ENCODE measurements around the gene ADAP1.
"Not testable (repeated sequence)": the region's sequence is repeated elsewhere in the genome, so short reads cannot be mapped to it uniquely, and the experiment has no call there.

Gene ADAP1

DNA sequence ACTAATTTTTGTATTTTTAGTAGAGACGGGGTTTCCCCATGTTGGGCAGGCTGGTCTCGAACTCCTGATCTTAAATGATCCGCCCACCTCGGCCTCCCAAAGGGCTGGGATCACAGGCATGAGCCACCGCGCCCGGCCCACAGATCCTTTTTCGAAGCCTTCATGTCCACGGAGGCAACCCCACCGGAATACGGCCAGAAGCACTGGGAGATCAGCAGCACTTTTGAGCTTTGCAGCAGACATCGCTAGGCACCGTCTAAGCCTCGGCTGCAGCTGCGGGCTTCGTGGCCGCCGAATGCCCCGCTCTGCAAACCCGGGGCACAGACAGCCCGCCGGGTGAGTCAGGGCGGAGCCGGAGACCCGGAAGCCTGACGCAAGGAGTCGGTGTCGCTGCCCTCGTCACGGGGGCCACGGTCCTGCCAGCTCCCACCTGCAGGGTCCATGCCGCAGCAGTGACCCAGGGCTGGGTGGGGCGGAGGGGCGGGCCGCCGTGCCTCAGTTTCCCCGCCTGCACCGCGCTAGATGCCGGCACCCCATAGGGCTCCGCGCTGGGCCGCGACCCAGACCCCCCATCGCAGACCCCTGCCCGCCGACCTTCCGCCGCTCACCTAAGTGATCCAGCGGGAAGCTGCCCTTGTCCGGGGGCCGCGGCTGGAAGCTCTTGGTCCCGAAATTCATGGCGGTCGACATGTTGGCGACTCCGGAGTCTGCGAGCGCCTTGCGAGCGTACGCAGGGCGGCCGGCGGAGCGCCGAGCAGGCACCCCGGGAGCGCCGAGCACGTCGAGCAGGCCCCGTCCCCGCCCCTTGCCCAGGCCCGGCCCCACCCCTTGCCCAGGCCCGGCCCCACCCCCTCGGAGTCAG, 20.6 kb upstream of the ADAP1 start, which contains the start of gene COX19:
Gene COX19, minus strand, starts transcription at position 730 of the 862 bp plus-strand sequence. Its CDS starts 40 bp downstream, at position 690.
- peak; percentile 77 for DNase-seq (ENCODE audit: low spot score)

GRCh38 chr7:974172-974571, 19.7 kb upstream of the ADAP1 start:
- no peak for DNase-seq (ENCODE audit: low spot score)

- DNase-seq (ENCODE audit: low spot score) = no peak
These were observed 18.8 kb upstream of the ADAP1 start for GRCh38 chr7:973312-973711.

GRCh38 chr7:972676-973309, 18.3 kb upstream of the ADAP1 start:
- no peak for DNase-seq (ENCODE audit: low spot score)

DNA sequence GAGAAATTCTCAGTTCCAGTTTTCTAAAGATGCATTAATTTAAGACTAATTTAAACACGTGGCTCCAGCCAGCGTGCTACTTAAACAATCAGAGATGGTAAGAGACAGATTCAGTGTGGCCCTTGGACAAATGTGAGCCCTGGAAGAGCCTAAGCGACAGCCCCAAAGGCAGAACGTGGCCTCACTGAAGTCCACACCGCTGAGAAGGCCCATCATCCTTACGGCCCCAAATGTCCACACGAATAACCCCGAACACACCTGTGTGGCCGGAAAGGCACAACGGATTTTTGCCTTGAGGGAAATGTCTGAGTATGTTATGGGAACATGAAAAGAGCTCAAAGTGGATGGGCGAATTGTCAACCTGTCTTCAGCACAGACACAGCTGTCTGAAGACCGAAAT, 17.6 kb upstream of the ADAP1 start:
- DNase-seq (ENCODE audit: low spot score) = no peak

DNA sequence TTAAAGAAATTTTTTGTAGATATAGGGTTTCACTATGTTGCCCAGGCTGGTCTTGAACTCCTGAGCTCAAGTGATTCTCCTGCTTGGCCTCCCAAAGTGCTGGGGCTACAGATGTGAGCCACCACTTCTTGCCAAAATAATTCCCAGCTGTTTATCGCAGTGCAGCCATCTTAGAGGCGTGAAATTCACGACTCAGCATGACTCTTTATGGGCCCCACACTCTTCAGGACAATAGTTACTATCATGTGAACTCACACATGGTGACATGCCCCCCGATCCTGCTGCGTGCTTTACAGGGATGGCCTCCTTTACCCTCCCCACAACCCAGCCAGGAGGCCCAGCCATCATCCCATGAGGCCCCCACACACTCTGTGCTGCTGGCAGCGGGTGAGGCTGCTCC, 16.3 kb upstream of the ADAP1 start:
- no peak for DNase-seq (ENCODE audit: low spot score)

DNA sequence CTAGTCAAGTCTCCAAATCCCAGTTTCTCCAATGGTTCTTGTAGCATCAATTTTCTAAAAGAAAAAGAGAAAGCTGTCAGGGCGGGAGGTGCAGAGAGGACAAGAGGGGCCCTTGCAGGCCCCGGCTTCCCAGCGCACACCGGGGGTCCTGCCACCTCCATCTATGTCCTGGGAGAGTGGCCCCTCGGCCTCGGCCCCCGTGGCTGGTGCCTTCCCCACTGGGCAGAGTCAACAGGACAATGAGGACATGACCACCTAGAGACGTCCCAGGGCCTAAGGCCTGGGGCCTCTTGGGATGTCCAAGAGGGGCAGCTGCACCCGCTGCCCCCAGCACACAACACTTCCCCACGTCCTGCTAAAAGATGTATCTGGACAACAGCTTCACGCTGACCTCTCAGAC, 14.9 kb upstream of the ADAP1 start:
- DNase-seq (ENCODE audit: low spot score) = no peak

DNA sequence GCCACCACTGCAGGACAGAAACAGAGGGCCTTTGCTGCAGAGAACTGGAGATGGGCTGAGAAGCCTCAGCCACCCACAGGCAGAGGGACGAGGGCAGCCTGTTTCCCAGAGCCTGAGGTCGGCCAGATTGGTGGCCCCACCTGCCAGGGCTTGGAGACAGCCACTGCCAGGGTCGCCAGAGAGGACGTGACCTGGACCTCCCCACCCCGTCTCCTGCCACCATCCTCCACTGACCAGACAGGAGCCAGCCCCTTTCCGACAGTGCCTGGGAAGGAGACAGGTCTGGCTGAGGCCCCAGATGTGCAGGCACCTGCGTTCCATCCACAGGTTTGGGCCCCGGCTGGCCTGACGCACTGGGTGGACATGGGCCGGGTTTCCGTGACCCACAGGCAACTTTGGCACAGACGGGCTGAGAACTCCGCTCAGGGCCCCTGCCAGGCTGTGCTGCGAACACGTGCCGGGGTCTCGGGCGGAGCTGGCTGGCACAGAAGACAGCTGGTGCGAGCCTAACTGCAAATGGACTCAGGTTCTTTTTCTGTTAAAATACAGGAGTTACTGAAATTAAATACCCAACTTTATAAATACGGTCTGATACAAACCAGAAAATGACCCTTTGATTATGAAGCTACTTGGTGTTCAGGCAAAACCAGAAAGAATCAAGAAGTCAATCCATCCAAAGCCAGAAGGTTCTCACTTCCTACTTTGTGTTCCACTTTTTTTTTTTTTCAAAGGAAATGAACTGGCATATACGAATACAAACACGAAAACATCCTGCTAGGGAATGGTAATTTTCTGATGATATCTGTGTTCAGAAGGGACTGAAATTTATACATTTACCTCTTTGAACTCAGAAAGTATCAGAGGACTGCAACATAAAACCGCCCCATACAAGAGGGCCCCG, 14.0 kb upstream of the ADAP1 start:
- no peak for DNase-seq (ENCODE audit: low spot score)

DNA sequence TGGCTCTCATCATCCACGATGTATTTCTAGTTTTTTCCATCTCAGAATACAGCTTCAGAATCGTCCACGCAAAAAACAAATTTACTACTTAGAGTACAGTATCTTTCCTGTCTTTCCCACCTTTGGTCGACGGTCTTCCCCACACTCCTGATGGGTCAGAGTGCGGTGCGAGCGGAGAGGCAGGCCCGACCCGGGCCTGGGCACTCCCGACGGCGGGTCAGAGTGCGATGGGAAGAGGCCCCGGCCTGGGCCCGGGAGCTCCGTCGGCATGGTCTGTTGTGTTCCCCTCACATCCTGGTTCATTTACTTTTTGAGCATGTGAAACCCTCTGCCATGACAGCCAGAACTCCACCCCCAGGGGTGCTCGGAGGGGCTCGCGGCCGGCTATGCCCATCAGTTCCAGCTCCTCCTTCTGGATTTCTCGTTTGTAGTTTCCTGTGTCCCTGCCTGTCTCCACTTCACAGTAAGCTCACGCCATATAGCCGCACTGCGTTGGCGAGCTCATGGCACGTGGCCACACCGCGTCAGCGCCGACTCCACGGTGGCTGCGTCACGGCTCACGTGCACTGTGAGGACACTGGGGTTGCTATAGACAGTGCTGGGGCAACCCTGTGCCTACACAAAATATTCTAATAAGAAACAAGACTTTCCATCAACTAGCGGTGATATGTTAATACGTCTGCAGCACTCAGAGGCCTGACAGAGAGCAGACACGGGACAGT, 13.0 kb upstream of the ADAP1 start:
- no peak for DNase-seq (ENCODE audit: low spot score)

DNA sequence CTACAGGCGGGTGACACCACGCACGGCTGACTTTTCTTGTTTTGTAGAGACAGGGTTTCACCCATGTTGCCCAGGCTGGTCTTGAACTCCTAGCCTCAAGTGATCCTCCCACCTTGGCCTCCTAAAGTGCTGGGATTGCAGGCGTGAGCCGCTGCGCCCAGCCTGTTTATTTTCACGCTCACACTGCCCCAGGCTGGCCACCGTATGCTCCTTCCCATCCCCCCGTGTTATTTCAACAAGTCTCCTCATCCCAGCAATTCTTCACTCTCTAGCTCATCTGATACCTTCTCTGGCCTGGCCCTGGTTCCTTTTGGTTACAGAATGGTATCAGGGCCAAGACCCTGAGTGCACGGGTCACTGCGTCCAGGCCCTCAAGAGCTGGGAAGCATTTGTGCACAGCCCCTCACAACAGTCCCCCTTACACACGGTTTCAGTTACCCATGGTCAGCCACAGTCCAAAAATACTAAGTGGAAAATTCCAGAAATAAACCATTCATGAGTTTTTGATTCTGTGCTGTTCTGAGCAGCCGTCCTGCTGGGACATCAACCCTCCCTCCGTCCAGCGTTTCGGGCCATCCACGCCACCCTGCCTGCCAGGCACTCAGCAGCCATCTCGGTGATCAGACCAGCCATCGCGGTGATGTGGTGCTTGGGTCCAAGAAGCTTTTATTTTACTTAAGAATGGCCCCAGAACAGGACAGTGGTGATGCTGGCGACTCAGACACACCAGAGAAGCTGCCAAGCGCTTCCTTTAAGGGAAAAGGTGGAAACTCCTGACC, 12.0 kb upstream of the ADAP1 start:
- DNase-seq (ENCODE audit: low spot score) = no peak

DNA sequence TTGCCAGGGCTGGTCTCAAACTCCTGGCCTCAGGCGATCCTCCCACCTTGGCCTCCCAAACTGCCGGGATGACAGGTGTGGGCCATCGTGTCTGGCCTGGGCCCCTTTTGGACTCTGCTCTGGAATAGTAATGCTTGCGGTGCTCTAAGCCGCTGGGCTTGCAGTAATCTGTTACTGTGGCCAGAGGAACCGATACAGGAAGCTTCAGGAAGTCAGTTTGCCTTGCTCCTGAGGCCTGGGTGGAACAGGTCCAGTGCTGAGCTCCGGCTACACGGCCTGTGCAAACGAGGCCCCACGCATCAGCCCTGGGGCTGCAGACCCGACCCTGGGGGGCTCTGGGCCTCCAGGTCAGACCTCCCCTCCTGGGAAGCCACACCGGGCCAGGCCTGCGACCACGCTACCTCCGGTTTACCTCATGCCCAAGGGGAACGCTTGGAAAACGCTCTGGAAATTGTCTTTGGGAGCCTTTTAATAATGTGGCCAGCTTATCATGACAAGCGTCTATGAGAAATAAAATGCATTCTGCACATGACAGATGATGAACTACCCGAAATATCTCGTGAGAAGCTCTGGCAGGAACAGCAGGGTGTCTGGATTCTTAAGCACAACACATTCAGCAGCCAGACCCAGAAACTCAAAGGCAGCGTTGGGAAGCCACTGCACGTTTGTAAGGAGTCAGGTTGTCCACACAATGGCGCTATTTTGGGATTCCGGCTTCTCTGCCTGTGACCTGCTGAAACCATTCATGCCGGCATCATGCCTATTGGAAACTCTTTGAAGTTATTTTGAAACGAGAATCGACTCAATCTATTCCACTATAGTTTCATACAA, 10.1 kb upstream of the ADAP1 start:
- DNase-seq (ENCODE audit: low spot score) = peak; percentile 47

- no peak for DNase-seq (ENCODE audit: low spot score)
These were observed 9.0 kb upstream of the ADAP1 start for GRCh38 chr7:963236-964078.

DNA sequence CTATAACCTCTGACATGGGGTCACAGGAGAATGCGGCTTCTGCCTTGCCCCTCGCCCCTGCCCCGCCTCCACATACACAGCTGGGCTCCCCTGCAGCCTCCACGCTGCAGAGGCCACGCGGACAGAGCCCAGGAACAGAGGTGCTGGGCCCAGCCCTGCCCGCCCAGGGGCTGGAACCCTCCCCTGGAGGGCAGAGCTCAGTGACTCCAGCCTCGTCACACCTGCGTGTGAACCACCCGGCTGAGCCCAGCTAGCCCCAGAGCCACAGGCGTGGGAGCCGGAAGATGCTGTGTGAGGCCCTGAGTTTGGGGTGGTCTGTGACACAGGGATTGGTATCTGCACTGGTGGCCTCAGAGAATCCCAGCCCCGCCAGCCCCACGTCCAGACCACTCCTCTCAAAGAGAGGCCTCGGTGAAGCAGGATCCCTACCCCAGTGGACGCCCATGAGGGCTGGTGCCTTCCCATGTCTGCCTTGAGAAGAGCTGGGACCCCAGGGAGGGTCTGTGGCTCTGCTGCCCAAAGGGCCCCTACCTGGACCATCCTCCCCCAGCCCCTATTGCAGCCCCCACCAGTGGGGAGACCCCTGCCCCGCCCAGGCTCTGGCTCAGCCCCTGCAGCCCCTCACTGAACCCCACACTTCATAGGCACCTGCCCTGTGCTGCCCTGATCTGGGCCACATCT, 8.1 kb upstream of the ADAP1 start:
- no peak for DNase-seq (ENCODE audit: low spot score)

DNA sequence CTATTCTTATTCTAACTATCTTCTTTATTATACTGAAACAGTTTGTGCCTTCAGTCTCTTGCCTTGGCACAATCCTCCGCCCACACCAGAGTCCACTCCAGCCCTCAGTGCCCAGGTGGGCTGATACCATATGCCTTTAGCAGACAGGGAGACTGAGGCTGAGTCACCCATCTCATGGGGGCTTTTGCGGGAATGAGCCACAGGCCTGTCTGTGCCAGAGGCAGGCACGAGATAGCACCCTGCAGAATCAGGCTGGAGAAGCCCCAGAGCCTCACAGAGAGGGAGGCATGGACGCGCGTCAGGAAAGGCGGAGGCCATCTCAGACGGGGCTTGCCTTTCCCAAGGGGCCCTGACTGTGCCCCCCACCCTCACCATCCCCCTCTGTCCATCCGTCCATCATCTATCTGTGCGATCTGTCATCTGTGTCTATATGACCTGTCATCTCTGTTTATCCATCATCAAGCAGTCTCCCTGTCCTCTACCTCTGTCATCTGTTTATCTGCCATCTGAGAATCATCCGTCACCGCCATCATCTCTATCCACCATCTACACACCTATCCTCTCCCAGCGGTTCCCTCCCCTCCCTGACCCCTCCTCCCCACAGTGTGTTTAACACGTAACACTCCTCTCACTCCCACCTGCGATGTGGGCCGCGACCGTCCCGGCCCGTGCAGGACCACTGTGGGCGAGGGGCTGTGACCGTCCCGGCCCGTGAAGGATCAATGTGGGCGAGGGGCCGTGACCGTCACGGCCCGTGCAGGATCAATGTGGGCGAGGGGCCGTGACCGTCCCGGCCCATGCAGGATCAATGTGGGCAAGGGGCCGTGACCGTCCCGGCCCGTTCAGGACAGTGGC, 7.3 kb upstream of the ADAP1 start:
- no peak for DNase-seq (ENCODE audit: low spot score)

DNA sequence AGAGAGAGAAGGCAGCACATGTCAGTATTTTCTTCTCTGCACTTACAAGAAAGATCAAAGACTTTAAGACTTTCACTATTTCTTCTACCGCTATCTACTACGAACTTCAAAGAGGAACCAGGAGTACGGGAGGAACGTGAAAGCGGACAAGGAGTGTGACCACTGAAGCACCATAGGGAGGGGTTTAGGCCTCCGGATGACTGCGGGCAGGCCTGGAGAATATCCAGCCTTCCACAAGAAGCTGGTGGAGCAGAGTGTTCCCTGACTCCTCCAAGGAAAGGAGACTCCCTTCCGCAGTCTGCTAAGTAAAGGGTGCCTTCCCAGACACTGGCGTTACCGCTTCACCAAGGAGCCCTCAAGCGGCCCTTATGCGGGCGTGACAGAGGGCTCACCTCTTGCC, 6.5 kb upstream of the ADAP1 start:
- DNase-seq (ENCODE audit: low spot score) = not testable (repeated sequence)

DNA sequence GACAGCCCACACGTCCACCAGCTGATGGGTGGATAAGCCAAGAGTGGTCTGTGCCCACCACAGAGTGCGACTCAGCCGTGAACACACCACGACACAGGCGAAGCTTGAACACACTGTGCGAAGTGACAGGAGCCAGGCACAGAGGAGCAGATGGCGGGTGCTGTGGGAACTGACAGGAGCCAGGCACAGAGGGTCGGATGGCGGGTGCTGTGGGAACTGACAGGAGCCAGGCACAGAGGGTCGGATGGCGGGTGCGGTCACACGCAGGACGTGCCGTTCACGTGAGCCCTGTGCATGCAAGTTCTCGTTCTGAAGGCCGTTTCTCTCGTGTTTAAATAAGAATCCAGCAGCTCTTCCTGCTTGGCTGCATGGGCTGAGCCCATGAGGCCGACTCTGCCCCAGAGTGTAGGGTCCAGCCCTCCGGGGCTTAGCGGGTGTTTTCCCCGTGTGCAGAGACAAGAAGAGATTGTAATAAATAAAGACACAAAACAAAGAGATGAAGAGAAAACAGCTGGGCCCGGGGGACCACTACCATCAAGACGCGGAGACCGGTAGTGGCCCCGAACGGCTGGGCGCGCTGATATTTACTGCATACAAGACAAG, 5.9 kb upstream of the ADAP1 start:
- DNase-seq (ENCODE audit: low spot score) = no peak

GRCh38 chr7:959740-960139, 5.3 kb upstream of the ADAP1 start:
- not testable (repeated sequence) for DNase-seq (ENCODE audit: low spot score)

All from globus pallidus (tissue), 1 donor.